DND-41 (cell line): ENCODE measurements around the gene TNPO3.
A peak's percentile ranks its signal among the peaks of the same experiment; 100 is the strongest.
"Not testable (repeated sequence)": the region's sequence is repeated elsewhere in the genome, so short reads cannot be mapped to it uniquely, and the experiment has no call there.

Source experiments
- ATAC-seq: fragments of 200-7000 bp; cut with Tn5 transposase; 3 replicates; pipeline ENCODE4 v1.9.1; 2021; ENCODE audit warnings: low read depth; ENCODE audit not compliant: insufficient read depth
- DNase-seq: peaks from one replicate; pipeline ENCODE4 v3.0.0-alpha.2; 2020
- H2AFZ ChIP-seq: 2 replicates; pipeline ENCODE4 v1.6.0; 2012; ENCODE audit warnings: low read depth, low read length
- H3K27ac ChIP-seq: 2 replicates; pipeline ENCODE4 v1.5.1; 2012; ENCODE audit warnings: low read length, inconsistent platforms
- H3K27me3 ChIP-seq: fragments of 200-600 bp; sonication (generic); 2 replicates; pipeline ENCODE4 v1.6.0; 2012; ENCODE audit warnings: low read length, mild to moderate bottlenecking, inconsistent platforms; ENCODE audit not compliant: insufficient read depth, poor library complexity
- H3K36me3 ChIP-seq: 2 replicates; pipeline ENCODE4 v1.5.1; 2012; ENCODE audit warnings: low read length, inconsistent platforms; ENCODE audit not compliant: insufficient read depth
- H3K4me1 ChIP-seq: 2 replicates; pipeline ENCODE4 v1.5.1; 2012; ENCODE audit warnings: mild to moderate bottlenecking, low read length; ENCODE audit not compliant: insufficient read depth
- H3K4me2 ChIP-seq: 2 replicates; pipeline ENCODE4 v1.6.0; 2012; ENCODE audit warnings: mild to moderate bottlenecking, moderate library complexity, low read length, inconsistent platforms; ENCODE audit not compliant: insufficient read depth
- H3K4me3 ChIP-seq, 2 experiments: fragments of 200-600 bp in 1 of 2; shearing (Covaris generic) in 1 of 2; 2 replicates each; pipeline ENCODE4 v1.5.1; 2012 to 2016; ENCODE audit warnings: inconsistent platforms in 2 of 2, low read length in 2 of 2, mild to moderate bottlenecking in 2 of 2, low read depth in 1 of 2, moderate library complexity in 1 of 2
- H3K79me2 ChIP-seq: 2 replicates; pipeline ENCODE4 v1.6.0; 2012; ENCODE audit warnings: low read length, inconsistent platforms; ENCODE audit not compliant: insufficient read depth
- H3K9ac ChIP-seq: 2 replicates; pipeline ENCODE4 v1.6.0; 2012; ENCODE audit warnings: low read depth, mild to moderate bottlenecking, inconsistent platforms, low read length, moderate library complexity
- H3K9me3 ChIP-seq: 2 replicates; pipeline ENCODE4 v1.5.1; 2012; ENCODE audit warnings: low read length, moderate library complexity, mild to moderate bottlenecking, inconsistent platforms; ENCODE audit not compliant: insufficient read depth, severe bottlenecking
- H4K20me1 ChIP-seq: 2 replicates; pipeline ENCODE4 v1.6.0; 2012; ENCODE audit warnings: low read length; ENCODE audit not compliant: insufficient read depth
- EZH2 ChIP-seq: IDR thresholded peaks from 3 replicates; pipeline ENCODE4 v1.6.1; 2012; ENCODE audit warnings: borderline replicate concordance, low read depth, mild to moderate bottlenecking, moderate library complexity, low read length, inconsistent platforms; ENCODE audit not compliant: severe bottlenecking
- TF ChIP-seq, protein P1 (sequence below): IDR thresholded peaks from 2 replicates; pipeline ENCODE4 v1.5.1; 2012; ENCODE audit warnings: borderline replicate concordance, low read length, moderate library complexity, mild to moderate bottlenecking; ENCODE audit not compliant: poor library complexity, severe bottlenecking; ENCODE audit errors: extremely low read depth

Gene TNPO3

DNA sequence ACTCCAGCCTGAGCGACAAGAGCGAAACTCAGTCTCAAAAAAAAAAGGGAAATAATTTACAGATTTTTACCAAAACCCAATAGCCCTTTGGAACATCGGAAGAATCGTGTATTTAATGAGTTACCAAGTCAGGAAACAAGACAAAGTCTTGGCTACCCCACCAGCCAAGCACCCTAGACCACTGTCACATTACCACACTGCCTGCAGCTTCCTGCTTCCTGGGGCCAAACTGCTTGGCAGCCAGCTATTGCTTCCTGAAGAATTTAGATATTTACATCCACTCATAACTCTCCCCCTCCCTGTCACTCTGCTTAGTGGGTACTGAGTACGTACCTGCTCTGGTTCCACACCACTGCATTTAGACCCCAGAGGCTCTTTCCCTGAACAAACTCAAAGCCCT, 14.1 kb upstream of the TNPO3 start:
- no peaks in the 10 kb centered on the region for H3K79me2 ChIP-seq
- H3K4me2 ChIP-seq, result no peak overlapping the region
- ATAC-seq, result peak; percentile 65
- H4K20me1 ChIP-seq, result no peaks in the 10 kb centered on the region
- peak overlapping the region; percentile 3 for H2AFZ ChIP-seq
- no peaks in the 10 kb centered on the region for H3K27me3 ChIP-seq
- H3K27ac ChIP-seq, result no peak overlapping the region
- peaks cover 15% of the 10 kb centered on the region for H3K4me1 ChIP-seq
- no peak overlapping the region for H3K9ac ChIP-seq
- no peaks in the 10 kb centered on the region for H3K9me3 ChIP-seq
- no peaks in the 10 kb centered on the region for H3K36me3 ChIP-seq
- H3K4me3 ChIP-seq, result no peak overlapping the region
- TF ChIP-seq, protein P1, sequence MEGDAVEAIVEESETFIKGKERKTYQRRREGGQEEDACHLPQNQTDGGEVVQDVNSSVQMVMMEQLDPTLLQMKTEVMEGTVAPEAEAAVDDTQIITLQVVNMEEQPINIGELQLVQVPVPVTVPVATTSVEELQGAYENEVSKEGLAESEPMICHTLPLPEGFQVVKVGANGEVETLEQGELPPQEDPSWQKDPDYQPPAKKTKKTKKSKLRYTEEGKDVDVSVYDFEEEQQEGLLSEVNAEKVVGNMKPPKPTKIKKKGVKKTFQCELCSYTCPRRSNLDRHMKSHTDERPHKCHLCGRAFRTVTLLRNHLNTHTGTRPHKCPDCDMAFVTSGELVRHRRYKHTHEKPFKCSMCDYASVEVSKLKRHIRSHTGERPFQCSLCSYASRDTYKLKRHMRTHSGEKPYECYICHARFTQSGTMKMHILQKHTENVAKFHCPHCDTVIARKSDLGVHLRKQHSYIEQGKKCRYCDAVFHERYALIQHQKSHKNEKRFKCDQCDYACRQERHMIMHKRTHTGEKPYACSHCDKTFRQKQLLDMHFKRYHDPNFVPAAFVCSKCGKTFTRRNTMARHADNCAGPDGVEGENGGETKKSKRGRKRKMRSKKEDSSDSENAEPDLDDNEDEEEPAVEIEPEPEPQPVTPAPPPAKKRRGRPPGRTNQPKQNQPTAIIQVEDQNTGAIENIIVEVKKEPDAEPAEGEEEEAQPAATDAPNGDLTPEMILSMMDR, result no peak
- no peak for TF ChIP-seq EZH2
- peak; percentile 19 for DNase-seq

DNA sequence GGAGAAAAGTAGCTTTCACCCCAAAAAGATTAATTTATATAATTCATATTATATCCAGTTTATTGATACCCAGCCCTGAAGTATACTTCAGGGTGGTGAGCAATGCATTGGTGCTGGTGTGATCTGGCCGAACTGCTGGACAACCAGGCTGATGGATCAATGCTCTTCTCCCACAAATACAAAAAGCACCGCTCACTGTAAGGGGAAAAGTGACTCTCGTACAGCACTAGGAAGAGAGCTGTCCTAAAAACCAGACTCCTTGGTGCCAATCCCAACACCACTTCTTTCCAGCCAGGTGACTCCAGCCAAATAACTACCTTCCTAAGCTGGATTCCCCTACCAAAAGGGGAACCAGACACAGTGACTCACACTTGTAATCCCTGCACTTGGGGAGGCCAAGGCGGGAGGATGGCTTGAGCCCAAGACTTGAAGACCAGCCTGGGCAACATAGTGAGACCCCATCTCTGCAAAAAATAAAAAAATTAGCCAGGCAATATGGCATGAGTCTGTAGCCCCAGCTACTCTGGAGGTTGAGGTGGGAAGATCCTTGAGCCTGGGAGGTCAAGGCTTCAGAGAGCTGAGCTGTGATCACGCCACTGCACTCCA, 13.1 kb upstream of the TNPO3 start:
- Histone ChIP-seq H3K4me2 (no peak overlapping the region), H3K4me3 (no peak overlapping the region)
- no peak for TF ChIP-seq EZH2
- TF ChIP-seq, protein P1, result no peak

DNA sequence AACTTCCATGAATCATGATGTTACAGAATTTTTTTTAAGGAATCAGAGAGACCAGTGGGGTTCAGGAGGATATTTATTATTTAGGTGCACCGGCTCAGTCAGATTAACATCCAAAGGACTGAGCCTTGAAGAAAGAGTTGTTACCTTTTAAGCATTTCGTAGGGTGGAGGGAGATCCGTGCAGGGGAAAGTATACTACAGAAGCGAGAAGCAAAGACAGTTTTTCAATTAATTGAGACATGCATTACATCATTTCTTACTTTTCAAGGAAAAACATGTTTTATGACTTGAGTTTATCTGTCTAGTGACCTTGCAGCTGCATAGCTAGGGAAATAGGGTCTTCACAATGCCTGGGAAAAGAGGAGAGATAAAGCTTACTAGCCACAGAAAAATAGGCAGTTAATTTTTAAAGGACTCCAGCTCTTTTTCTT, 12.2 kb upstream of the TNPO3 start:
- not testable (repeated sequence) for H3K79me2 ChIP-seq, H3K27ac ChIP-seq, H3K4me3 ChIP-seq, H3K9ac ChIP-seq, H3K4me2 ChIP-seq, H3K9me3 ChIP-seq, H3K36me3 ChIP-seq, H4K20me1 ChIP-seq, DNase-seq, H3K27me3 ChIP-seq, H2AFZ ChIP-seq, ATAC-seq
- H3K4me1 ChIP-seq, result peaks cover 15% of the 10 kb centered on the region

More for the DNA sequence above, 13.1 kb upstream of the TNPO3 start:
- Histone ChIP-seq H3K9ac (no peak overlapping the region), H3K27ac (no peak overlapping the region), H3K36me3 (no peaks in the 10 kb centered on the region), H2AFZ (no peak overlapping the region), H4K20me1 (no peaks in the 10 kb centered on the region), H3K79me2 (no peaks in the 10 kb centered on the region), H3K4me1 (peaks cover 15% of the 10 kb centered on the region), H3K9me3 (no peaks in the 10 kb centered on the region), H3K27me3 (no peaks in the 10 kb centered on the region)
- DNase-seq, result no peak
- no peak for ATAC-seq

DNA sequence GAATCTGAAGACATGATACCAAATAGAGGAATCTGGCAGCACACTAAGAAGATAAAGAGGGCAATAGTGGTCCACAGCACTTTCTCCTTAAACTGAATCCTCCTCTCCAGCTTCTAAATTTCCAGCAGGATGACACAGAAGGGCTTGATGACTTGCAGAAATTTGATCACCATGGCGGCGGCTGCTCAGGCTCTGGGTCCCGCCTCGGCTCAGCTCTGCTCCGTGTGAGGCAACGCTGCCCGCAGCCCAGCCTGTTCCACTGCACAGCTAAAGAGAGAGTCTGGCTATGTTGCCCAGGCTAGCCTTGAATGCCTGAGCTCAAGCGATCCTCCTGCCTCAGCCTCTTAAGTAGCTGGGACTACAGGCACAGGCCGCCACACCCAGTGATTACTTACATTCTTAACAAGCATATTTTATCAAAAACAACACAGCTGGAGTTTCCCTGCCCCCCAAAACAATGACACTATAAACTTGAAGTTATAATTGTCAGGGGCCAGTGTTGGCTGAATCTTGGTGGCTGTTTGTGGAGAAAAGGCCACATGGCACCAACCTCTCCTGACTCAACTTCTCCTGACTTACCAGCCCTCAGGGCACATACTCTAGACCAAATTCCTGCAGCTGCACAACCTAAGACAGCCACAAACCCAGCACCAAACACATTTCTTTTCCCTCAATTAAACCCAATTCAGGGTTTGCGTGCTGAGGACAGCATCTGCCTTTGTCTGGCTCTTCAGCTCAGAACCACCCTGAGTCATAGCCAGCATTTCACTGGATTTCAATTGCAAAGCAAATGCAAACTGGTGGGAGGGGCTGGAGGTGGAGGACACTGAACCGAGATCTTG, 11.6 kb upstream of the TNPO3 start:
- H3K4me1 ChIP-seq, result peaks cover 15% of the 10 kb centered on the region
- H3K9me3 ChIP-seq, result peaks cover 2% of the 10 kb centered on the region
- no peaks in the 10 kb centered on the region for H3K27me3 ChIP-seq
- H3K4me3 ChIP-seq, result no peak overlapping the region
- ATAC-seq (no peak), DNase-seq (no peak)
- TF ChIP-seq, protein P1, result no peak
- no peak for TF ChIP-seq EZH2
- no peak overlapping the region for H2AFZ ChIP-seq
- no peak overlapping the region for H3K4me2 ChIP-seq
- H3K79me2 ChIP-seq, result no peaks in the 10 kb centered on the region
- H3K27ac ChIP-seq, result no peak overlapping the region
- H3K9ac ChIP-seq, result no peak overlapping the region
- H3K36me3 ChIP-seq, result no peaks in the 10 kb centered on the region
- no peaks in the 10 kb centered on the region for H4K20me1 ChIP-seq
